Measurements from ENCODE around the gene CUTC. TPM values are rescaled to one million over a fixed set of nuclear protein-coding genes. Genes with fewer than 3 reads are reported as not detected.
A peak's percentile ranks its signal among the peaks of the same experiment; 100 is the strongest.
"Not testable (repeated sequence)": the region's sequence is repeated elsewhere in the genome, so short reads cannot be mapped to it uniquely, and the experiment has no call there.

The CUTC gene
- total and polyA plus RNA-seq, 3 experiments from 2014 or later = 26.7 to 49.9 (median 27.5) TPM

DNA sequence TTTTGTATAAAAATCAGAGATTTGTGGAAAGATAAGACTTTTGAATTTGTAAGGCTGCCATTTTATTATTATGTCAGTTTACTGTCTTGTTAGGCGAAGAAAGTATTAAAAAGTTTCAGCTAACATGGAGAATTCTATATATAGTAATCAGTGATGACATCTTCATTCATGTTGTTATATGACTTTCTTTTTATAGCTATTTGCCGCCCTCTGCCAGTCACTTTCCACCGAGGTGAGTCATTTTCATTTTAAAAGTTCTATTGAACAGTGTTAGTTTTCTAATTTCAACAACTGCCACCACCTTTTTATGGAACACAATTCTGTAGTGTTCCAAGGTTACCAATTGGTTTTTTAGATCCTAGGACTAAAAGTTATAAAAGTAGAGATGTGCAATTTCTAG is 11.8 kb downstream of the CUTC start:
- H3K36me3 ChIP-seq (ENCODE audit: insufficient read depth, low read length) = peaks cover 65% of the 10 kb centered on the region
- peaks cover 38 to 95% (median 54%) of the 10 kb centered on the region in 3 donors for H3K36me3 Mint-ChIP-seq
- CTCF ChIA-PET = no interaction called here

DNA sequence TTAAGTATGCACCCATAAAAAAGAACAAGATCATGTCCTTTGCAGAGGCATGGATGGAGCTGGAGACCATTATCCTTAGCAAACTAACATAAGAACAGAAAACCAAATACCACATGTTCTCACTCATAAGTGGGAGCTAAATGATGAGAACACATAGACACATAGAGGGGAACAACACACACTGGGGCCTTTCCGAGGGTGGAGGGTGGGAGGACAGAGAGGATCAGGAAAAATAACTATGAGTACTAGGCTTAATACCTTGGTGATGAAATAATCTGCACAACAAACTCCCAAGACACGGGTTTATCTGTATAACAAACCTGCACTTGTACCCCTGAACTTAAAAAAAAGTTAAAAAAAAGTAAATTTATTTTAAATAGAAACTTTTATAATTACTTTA is 14.1 kb downstream of the CUTC start:
- H3K9me3 Mint-ChIP-seq; POLR2A ChIA-PET; H3K4me1 ChIP-seq (ENCODE audit: insufficient read depth, low read length); H3K27ac Mint-ChIP-seq; H3K4me3 Mint-ChIP-seq; H3K4me3 ChIP-seq (ENCODE audit: low read length); DNase-seq; H3K27ac ChIP-seq (ENCODE audit: low read depth, low read length); H3K27me3 ChIP-seq (ENCODE audit: insufficient read depth, low read length, poor library complexity, severe bottlenecking); H3K9me3 ChIP-seq (ENCODE audit: low read length); CTCF ChIA-PET; H3K27me3 Mint-ChIP-seq: not testable (repeated sequence)
- H3K36me3 Mint-ChIP-seq = peaks cover 32 to 92% (median 35%) of the 10 kb centered on the region in 3 donors
- peaks cover 46% of the 10 kb centered on the region for H3K36me3 ChIP-seq (ENCODE audit: insufficient read depth, low read length)
- H3K4me1 Mint-ChIP-seq = peaks cover 15 to 36% (median 16%) of the 10 kb centered on the region in 3 donors

More for the DNA sequence above, 11.8 kb downstream of the CUTC start:
- no peak overlapping the region for H3K4me3 ChIP-seq (ENCODE audit: low read length)
- H3K27ac Mint-ChIP-seq = peak overlapping the region in 1 of 8 donors; percentile 18
- H3K27me3 Mint-ChIP-seq = no peaks in the 10 kb centered on the region
- no peak for DNase-seq
- peaks cover 10% of the 10 kb centered on the region for H3K9me3 ChIP-seq (ENCODE audit: low read length)
- H3K27ac ChIP-seq (ENCODE audit: low read depth, low read length) = no peak overlapping the region
- H3K9me3 Mint-ChIP-seq = peaks cover 9 to 17% (median 12%) of the 10 kb centered on the region in 5 donors
- POLR2A ChIA-PET = no interaction called here
- no peaks in the 10 kb centered on the region for H3K27me3 ChIP-seq (ENCODE audit: insufficient read depth, low read length, poor library complexity, severe bottlenecking)
- no peaks in the 10 kb centered on the region for H3K4me1 ChIP-seq (ENCODE audit: insufficient read depth, low read length)
- H3K4me1 Mint-ChIP-seq = peaks cover 20 to 41% (median 30%) of the 10 kb centered on the region in 3 donors
- H3K4me3 Mint-ChIP-seq = no peak overlapping the region

DNA sequence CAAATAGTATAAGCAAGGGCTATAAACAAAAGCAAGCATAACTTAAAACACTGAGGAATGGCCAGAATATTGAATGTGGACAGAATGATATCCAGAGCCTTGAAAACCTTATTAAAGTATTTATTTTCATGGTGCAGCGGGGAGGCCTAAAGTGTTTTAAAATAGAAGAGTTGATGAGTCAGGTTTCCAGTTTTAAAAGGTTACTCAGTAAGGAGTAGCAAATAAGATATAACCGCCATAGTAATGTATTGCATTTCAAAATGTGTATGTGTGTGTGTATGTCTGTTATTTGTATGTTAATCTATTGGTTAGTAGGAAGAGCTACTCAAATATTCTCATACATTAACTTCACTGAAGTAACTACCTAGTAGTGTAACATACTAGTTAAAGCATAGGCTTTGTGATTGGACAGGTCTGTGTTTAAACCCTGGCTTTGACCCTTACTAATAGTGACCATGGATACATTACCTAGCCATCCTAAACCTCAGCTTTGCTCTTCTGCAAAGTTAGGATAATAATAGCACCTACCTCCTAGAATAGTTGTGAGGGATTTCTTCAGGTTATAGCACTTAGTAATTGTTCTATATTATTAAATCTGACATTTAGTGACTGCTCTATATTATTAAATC is 16.9 kb downstream of the CUTC start:
- ChIA-PET POLR2A (no interaction called here), CTCF (no interaction called here)
- no peak overlapping the region for H3K27ac Mint-ChIP-seq
- H3K27me3 Mint-ChIP-seq = no peaks in the 10 kb centered on the region
- DNase-seq = no peak
- Histone ChIP-seq H3K4me1 (ENCODE audit: insufficient read depth, low read length) (no peaks in the 10 kb centered on the region), H3K27ac (ENCODE audit: low read depth, low read length) (no peak overlapping the region), H3K36me3 (ENCODE audit: insufficient read depth, low read length) (peaks cover 38% of the 10 kb centered on the region), H3K4me3 (ENCODE audit: low read length) (no peak overlapping the region), H3K9me3 (ENCODE audit: low read length) (no peaks in the 10 kb centered on the region), H3K27me3 (ENCODE audit: insufficient read depth, low read length, poor library complexity, severe bottlenecking) (no peaks in the 10 kb centered on the region)
- H3K36me3 Mint-ChIP-seq = peaks cover 17 to 84% (median 26%) of the 10 kb centered on the region in 3 donors
- H3K4me3 Mint-ChIP-seq = no peak overlapping the region
- H3K4me1 Mint-ChIP-seq = peaks cover 4 to 18% (median 7%) of the 10 kb centered on the region in 3 donors
- no peaks in the 10 kb centered on the region for H3K9me3 Mint-ChIP-seq

DNA sequence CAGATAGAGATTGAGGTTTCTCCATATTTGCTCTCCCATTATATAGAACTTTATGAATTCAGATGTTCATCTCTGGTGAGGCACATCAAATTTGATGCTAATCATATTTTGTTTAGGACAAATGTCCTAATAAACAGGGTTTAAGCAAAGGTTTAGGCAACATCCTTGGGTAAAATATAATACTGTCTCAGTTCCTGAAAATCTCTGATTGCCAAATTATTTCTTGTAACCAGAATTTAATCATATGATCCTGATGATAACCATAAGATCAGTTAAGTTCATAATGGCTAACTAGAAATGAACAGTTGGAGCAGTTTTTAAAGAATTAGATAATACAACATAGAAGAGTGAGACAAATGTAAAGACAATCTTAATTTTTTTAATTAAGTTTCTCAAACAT is 18.6 kb downstream of the CUTC start:
- Histone ChIP-seq H3K27ac (ENCODE audit: low read depth, low read length) (no peak overlapping the region), H3K9me3 (ENCODE audit: low read length) (no peaks in the 10 kb centered on the region), H3K36me3 (ENCODE audit: insufficient read depth, low read length) (peaks cover 44% of the 10 kb centered on the region), H3K4me3 (ENCODE audit: low read length) (no peak overlapping the region), H3K27me3 (ENCODE audit: insufficient read depth, low read length, poor library complexity, severe bottlenecking) (no peaks in the 10 kb centered on the region), H3K4me1 (ENCODE audit: insufficient read depth, low read length) (no peaks in the 10 kb centered on the region)
- Mint-ChIP-seq H3K4me3 (no peak overlapping the region), H3K4me1 (peaks cover 4 to 15% (median 7%) of the 10 kb centered on the region in 3 donors), H3K27ac (peak overlapping the region in 1 of 8 donors; percentile 60), H3K27me3 (no peaks in the 10 kb centered on the region), H3K9me3 (no peaks in the 10 kb centered on the region), H3K36me3 (peaks cover 21 to 84% (median 27%) of the 10 kb centered on the region in 3 donors)
- DNase-seq = no peak
- ChIA-PET POLR2A (no interaction called here), CTCF (no interaction called here)

DNA sequence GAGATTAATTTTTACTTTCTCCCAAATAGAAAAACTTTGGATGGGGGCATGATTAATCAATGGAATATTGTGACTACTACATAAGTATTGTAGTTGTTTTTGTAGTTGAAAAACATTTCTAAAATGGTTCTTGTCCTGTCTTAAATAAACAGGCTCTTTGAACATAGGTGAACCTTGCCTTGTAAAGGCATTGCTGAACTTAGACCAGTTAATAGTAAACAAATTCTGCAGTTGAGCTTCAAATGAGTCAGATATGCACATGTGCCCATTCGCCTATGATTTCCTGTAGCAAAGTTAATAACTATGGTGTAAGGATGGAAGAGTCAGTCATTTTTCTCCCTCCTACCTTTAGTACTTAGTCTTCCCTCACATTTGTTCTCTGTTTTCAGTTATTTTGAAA is 22.6 kb downstream of the CUTC start:
- ChIA-PET CTCF (no interaction called here), POLR2A (no interaction called here)
- Histone ChIP-seq H3K36me3 (ENCODE audit: insufficient read depth, low read length) (peaks cover 47% of the 10 kb centered on the region), H3K4me1 (ENCODE audit: insufficient read depth, low read length) (no peaks in the 10 kb centered on the region), H3K27me3 (ENCODE audit: insufficient read depth, low read length, poor library complexity, severe bottlenecking) (no peaks in the 10 kb centered on the region), H3K4me3 (ENCODE audit: low read length) (no peak overlapping the region), H3K27ac (ENCODE audit: low read depth, low read length) (no peak overlapping the region), H3K9me3 (ENCODE audit: low read length) (no peaks in the 10 kb centered on the region)
- Mint-ChIP-seq H3K9me3 (no peaks in the 10 kb centered on the region), H3K4me1 (peaks cover 0 to 4% (median 0%) of the 10 kb centered on the region in 3 donors), H3K36me3 (peaks cover 25 to 84% (median 48%) of the 10 kb centered on the region in 3 donors), H3K27ac (peak overlapping the region in 1 of 8 donors; percentile 65), H3K4me3 (no peak overlapping the region), H3K27me3 (no peaks in the 10 kb centered on the region)
- DNase-seq = no peak

DNA sequence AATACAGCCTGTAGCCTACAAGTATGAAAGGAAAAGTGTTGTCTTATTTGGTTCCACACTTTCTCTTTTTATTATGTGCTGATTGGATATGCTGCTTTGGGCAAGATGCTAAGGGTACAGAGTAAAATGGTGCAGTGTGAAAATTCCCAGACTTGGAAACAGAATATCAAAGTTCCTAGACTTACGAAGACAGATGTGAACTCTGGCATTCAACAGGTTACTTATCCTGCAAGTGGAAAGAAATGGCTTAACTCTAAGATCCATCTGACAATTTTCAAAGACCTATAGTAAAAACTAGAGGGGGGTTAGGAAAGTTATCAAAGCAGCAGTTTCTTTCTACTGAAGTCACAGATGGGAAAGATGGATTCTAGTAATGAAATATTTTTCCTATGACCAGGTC is 24.1 kb downstream of the CUTC start:
- Histone ChIP-seq H3K27me3 (ENCODE audit: insufficient read depth, low read length, poor library complexity, severe bottlenecking) (no peaks in the 10 kb centered on the region), H3K4me1 (ENCODE audit: insufficient read depth, low read length) (no peaks in the 10 kb centered on the region), H3K9me3 (ENCODE audit: low read length) (no peaks in the 10 kb centered on the region), H3K4me3 (ENCODE audit: low read length) (no peak overlapping the region), H3K27ac (ENCODE audit: low read depth, low read length) (no peak overlapping the region), H3K36me3 (ENCODE audit: insufficient read depth, low read length) (peaks cover 49% of the 10 kb centered on the region)
- Mint-ChIP-seq H3K4me3 (no peak overlapping the region), H3K9me3 (no peaks in the 10 kb centered on the region), H3K27ac (no peak overlapping the region), H3K36me3 (peaks cover 40 to 86% (median 50%) of the 10 kb centered on the region in 3 donors), H3K27me3 (no peaks in the 10 kb centered on the region), H3K4me1 (no peaks in the 10 kb centered on the region)
- CTCF ChIA-PET = no interaction called here
- no peak for DNase-seq
- POLR2A ChIA-PET = no interaction called here

DNA sequence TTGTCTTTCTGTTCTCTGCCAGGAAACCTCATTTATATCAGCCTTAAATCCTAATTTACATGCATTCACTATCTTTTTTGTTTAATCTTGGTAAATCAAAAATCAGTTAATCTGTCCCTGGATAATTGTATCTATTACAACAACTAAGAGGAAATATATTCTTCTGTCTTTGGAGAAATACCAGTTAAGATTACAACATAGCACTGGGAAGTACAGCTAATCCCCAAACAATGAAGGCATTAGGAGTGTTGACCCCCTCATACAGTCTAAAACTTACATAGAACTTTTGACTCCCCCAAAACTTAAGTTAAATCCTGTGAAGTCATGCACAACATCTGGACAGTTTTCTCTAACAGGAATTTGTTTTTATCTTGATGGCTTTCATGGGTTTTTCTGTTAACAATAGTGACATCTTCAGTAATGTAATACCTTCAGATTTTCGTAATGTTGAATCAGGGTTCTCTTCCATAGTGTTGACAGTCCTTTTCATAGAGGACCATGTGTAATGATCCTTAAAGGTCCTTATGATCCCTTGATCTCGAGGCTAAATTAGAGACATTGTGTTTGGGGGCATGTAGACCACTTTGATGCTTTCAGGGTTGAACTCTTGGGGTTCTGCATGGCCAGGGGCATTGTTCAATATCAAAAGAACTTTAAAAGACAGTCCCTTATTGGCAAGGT is 26.3 kb downstream of the CUTC start:
- Histone ChIP-seq H3K27me3 (ENCODE audit: insufficient read depth, low read length, poor library complexity, severe bottlenecking) (no peaks in the 10 kb centered on the region), H3K27ac (ENCODE audit: low read depth, low read length) (no peak overlapping the region), H3K9me3 (ENCODE audit: low read length) (no peaks in the 10 kb centered on the region), H3K4me1 (ENCODE audit: insufficient read depth, low read length) (no peaks in the 10 kb centered on the region), H3K4me3 (ENCODE audit: low read length) (no peak overlapping the region), H3K36me3 (ENCODE audit: insufficient read depth, low read length) (peaks cover 39% of the 10 kb centered on the region)
- no peaks in the 10 kb centered on the region for H3K27me3 Mint-ChIP-seq
- ChIA-PET POLR2A (no interaction called here), CTCF (no interaction called here)
- H3K4me1 Mint-ChIP-seq = no peaks in the 10 kb centered on the region
- DNase-seq = no peak
- no peak overlapping the region for H3K4me3 Mint-ChIP-seq
- peaks cover 0 to under 1% (median 0%) of the 10 kb centered on the region in 5 donors for H3K9me3 Mint-ChIP-seq
- H3K36me3 Mint-ChIP-seq = peaks cover 47 to 82% (median 51%) of the 10 kb centered on the region in 3 donors
- peak overlapping the region in 1 of 8 donors; percentile 64 for H3K27ac Mint-ChIP-seq

DNA sequence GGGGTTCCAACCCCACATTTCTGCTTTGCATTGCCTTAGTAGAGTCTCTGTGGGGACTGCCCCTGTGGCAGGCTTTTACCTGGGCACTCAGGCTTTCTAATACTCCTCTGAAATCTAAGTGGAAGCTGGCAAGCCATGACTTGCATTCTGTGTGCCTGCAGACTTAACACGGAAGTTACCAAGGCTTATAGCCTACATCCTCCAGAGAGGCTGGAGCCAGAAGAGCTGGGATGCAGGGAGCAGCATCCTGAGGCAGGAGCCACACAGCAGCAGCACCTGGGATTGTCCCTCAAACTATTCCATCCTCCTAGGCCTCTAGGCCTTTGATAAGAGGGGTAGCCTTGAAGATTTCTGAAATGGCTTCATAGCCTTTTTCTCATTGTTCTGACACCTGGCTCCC is 28.3 kb downstream of the CUTC start:
- H3K27ac ChIP-seq (ENCODE audit: low read depth, low read length) = no peak overlapping the region
- no peaks in the 10 kb centered on the region for H3K4me1 ChIP-seq (ENCODE audit: insufficient read depth, low read length)
- H3K9me3 ChIP-seq (ENCODE audit: low read length) = no peaks in the 10 kb centered on the region
- no peaks in the 10 kb centered on the region for H3K27me3 ChIP-seq (ENCODE audit: insufficient read depth, low read length, poor library complexity, severe bottlenecking)
- no peak overlapping the region for H3K4me3 ChIP-seq (ENCODE audit: low read length)
- Mint-ChIP-seq H3K4me3 (no peak overlapping the region), H3K27ac (peak overlapping the region in 1 of 8 donors; percentile 8), H3K27me3 (peaks cover 0 to 2% of the 10 kb centered on the region in 2 donors), H3K9me3 (peaks cover 0 to 4% (median 0%) of the 10 kb centered on the region in 5 donors), H3K36me3 (peaks cover 38 to 64% (median 45%) of the 10 kb centered on the region in 3 donors), H3K4me1 (peaks cover 0 to 7% (median 0%) of the 10 kb centered on the region in 3 donors)
- no peak for DNase-seq
- ChIA-PET CTCF (no interaction called here), POLR2A (no interaction called here)
- H3K36me3 ChIP-seq (ENCODE audit: insufficient read depth, low read length) = peaks cover 27% of the 10 kb centered on the region
